EL (cell line): Measurements from ENCODE around the gene TGFBR3.
A peak's percentile ranks its signal among the peaks of the same experiment; 100 is the strongest.

ENCODE experiments used
- DNase-seq: peaks from one replicate; pipeline ENCODE4 v3.0.0-alpha.2; 2016

Gene TGFBR3

DNA sequence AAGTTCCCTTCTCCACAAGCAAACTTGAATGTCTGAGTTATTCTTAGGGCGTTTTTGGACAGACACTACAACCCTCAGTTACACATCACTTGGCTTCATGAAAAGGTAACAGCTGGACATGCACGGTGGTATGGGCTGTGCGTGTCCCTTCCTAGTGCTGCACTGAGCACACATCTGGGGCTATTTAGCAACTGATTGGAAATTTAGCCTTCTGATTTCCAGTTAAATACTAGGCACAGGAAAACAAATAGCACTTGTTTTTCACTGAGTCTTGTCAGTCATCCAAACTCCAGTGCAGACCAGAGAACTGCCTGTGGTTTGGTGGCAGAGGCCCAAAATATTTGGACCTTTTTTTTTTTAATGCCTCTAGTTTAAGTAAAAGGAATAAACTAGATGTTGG, 134.7 kb downstream of the TGFBR3 start:
- DNase-seq, result peak; percentile 29

- peak; percentile 24 for DNase-seq
Observed at GRCh38 chr1:91750398-91750996, 135.5 kb downstream of the TGFBR3 start.

- no peak for DNase-seq
Observed at GRCh38 chr1:91749788-91750231, 136.1 kb downstream of the TGFBR3 start.

DNA sequence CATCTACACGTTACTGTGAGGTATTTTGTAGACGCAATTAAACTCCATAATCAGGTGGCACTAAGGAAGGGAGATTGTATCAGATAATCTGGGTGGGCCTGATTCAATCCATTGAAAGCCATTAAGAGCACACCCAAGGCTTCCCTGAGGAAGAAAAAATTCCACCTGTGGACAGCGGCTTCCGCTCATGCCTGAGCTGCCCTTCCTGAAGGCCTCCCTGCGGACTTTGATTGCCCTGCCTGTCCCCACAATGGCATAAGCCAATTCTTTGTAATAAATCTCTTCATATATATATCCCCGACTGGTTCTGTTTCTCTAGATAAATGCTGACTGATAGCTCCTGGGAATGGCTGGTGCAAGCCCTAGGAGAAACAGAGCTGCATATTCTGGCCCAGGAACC, 138.3 kb downstream of the TGFBR3 start:
- no peak for DNase-seq

GRCh38 chr1:91746728-91747338, 139.1 kb downstream of the TGFBR3 start:
- DNase-seq, result no peak

- DNase-seq, result no peak
Observed at GRCh38 chr1:91745640-91746373, 140.1 kb downstream of the TGFBR3 start.

- DNase-seq, result no peak
Observed at GRCh38 chr1:91744953-91745639, 140.9 kb downstream of the TGFBR3 start.

DNA sequence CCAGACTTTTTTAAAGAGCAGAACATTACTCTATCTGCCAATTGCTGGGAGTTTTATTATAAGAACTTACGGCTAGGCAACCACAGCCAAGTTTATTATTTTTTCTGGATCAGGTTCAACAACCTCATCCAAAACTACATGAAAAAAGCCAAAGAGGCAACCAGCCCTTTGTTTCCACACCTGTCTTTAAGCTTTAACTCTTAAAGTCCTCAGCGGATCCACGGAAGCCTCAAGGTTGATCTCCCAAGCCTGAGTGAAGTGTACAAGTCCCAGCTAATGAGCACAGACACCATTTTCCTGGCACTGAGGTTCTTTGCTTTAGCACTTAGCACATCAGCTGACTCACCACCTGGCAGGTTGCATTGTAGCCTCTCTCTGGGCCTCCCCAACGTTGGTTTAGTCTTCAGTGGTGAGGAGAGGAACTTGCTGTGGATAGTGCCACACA, 143.1 kb downstream of the TGFBR3 start:
- DNase-seq, result peak; percentile 28

DNA sequence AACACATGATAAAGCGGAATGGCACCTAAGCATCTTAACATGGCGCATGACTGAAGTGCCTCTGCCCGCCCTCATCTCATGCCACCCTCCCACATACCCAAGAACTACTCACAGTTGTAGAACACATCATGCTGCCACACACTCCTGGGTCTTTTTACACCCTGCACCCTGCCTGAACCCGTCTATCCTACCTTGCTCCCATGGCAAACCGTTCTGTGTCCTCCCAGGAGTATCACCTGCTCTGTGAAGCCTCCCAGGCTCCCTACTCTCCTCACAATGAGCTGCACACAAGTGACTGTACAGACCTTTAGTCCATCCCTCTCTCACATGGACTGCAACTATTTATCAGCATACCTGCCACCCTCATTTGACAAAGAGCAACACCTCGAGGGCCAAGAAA, 144.0 kb downstream of the TGFBR3 start:
- DNase-seq, result no peak

DNA sequence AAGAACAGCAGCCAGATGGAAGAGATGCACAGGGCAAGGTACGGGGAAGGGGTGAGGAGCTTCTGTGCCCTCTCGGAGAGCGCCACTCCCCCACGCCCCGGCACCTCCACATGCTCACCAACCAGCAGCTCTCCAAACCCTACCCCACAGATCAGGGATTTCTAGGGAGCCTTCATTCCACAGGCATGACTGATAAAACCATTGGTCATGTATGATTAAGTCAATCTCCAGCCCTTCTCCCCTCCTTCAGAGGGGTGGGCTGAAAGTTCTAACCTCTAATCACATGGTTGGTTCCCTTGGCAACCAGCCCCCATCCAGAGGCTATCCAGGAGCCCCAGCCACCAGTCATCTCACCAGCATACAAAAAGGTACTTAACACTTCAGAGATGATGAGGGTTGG, 144.7 kb downstream of the TGFBR3 start:
- peak; percentile 77 for DNase-seq

- no peak for DNase-seq
Observed at GRCh38 chr1:91737650-91738049, 148.3 kb downstream of the TGFBR3 start.

- peak; percentile 97 for DNase-seq
Observed at GRCh38 chr1:91736715-91737615, 149.0 kb downstream of the TGFBR3 start.

GRCh38 chr1:91736146-91736714, 149.7 kb downstream of the TGFBR3 start:
- DNase-seq, result no peak

DNA sequence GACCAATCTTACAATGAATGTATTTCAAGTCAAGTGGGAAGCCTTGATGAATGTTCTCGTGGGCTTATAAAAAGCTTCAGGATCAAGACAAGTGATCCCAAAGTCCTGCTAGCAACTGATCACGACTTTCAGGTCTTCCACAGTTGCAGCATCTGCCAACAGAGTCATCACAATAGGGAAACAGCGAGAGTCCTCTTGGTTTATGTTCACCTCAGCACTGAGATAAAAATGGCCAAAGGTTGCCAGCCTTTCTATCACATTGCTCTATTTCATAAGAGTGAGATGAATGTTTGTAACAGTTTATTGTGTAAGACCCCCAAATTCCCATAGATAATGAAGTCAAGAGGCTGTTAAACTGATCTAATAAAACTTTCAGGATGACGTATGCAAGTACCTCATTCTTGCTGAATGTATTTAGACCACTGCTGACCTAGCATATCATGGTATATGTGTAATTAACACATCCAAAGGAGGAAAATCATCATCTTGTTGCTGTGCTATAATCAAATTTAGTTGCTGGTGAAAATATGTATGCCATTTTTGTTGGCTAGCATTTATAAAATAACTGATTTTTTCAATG, 150.6 kb downstream of the TGFBR3 start:
- no peak for DNase-seq

DNA sequence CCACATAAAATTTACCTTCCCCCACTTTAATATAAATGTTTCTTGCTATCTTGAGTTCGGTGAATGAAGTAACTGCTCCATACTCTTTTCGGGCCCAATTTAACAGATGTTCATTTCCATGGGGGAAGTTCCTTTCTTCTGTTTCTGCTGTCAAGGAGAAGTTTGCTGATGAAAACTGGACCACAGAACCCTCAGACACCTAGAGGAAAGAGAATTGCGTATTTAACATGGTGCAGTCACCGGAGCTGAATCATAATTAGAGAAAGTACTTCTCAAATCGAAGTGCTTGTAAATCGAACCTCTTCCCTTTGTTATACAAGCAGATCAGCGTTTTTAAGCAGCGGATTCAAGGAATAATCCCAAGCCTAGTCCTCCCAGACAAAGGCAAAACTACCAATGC, 151.2 kb downstream of the TGFBR3 start:
- DNase-seq, result no peak

DNA sequence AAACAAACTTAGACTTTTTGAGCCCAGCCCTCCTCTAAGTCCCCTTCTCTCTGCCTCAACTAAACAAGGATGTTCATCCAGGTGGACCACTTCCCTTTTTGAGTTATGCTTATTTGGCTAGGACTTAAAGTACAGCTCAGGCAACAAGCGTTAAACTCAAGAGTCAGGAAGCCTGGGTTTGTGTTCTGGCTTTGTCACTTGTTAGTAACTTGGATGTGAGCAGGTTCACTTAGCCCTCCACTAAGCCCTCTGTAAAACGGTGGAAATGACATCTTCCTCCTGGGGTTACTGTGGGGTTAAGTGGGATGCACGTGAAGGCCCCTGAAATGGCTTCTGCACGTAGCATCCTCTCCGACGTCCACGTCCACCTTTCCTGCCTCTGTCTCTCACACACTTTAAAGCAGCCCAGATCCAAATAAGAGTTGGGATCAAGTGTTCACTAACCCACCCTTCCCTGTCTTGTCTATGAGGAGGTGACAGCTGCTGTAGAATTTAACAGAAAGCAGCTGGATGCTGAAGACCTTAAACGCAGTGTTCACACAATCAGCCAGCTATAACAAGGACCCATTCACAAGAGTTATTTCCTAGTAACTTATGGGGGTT, 152.7 kb downstream of the TGFBR3 start:
- DNase-seq, result no peak

DNA sequence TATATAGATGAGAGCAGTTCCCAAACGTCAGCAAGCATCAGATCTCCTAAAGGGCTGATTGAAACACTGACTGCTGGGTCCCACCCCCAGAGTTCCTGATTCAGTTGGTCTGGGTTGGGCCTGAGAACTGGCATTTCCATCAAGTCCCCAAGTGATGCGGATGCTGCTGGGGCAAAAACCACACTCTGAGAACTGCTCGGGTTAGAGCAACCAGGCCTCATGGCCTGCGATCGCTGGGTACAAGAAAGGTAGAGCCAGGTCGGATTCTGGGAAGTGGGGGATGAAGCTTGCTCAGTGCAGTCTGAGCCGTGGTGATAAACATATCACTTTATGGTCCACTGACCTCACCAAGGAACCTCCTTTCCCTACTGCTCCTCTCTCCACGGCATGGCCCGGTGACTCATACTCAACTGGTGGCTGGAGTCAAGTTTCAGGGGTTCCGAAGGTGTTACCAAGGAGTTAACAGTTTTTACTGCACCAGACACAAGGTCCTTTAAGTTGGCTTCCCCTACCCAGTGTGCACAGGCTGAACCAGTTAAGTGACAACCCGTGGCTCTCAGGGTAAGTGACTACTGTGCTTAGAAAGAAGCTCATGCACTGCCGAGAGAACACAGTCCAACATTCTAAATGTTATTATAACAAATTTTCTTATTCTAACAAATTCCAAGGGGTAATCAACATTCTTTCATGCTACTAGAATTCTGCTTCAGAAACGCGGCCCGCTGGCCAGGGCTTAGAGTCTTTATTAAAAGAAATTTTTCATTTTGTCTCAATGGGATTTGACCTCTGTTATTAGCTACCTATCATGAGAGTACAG, 153.5 kb downstream of the TGFBR3 start:
- DNase-seq, result peak; percentile 87

DNA sequence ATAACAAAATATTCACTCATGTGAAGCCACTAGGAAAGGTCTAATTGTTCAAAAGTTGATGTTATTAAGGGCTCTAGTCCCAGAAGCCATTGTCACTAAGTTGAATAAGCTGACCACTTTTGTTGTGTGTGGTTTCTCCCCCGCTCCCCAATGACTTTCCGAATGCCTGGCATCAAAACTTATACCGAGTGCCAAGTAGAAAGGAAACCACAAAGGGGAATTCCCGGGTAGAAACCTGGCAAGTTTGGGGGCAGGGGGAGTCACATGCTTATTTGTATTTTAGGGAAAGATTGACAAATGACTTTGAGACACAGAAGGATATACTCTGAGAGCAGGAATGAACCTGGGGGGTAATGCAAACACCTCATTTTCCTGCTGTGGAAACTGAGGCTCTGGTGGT, 154.1 kb downstream of the TGFBR3 start:
- DNase-seq, result peak; percentile 60

- peak; percentile 23 for DNase-seq
Observed at GRCh38 chr1:91730801-91731732, 154.9 kb downstream of the TGFBR3 start.
